ENCODE measurements around the gene SLC25A25. TPM values are rescaled to one million over a fixed set of nuclear protein-coding genes. Genes with fewer than 3 reads are reported as not detected.
"Not testable (repeated sequence)": the region's sequence is repeated elsewhere in the genome, so short reads cannot be mapped to it uniquely, and the experiment has no call there.

Gene SLC25A25
- total RNA-seq (2014; rRNA removed; shearing (Covaris generic); ENCODE audit: low replicate concordance), result 7.4 and 8.7 TPM in 2 replicates

- Histone ChIP-seq H3K9me3 (no peaks in the 10 kb centered on the region), H3K4me3 (peak within 1 kb of the TSS; percentile 84), H3K36me3 (peaks cover 6% of the 10 kb centered on the region; the same call in 1 of the 2 replicates), H3K27me3 (no peaks in the 10 kb centered on the region)
- DNase-seq, result peak; percentile 98
These were observed at the start of gene SLC25A25 for GRCh38 chr9:128067645-128068385. SLC25A25 (plus strand) TSS chr9:128068232; CDS start chr9:128068320, 88 bp downstream.

DNA sequence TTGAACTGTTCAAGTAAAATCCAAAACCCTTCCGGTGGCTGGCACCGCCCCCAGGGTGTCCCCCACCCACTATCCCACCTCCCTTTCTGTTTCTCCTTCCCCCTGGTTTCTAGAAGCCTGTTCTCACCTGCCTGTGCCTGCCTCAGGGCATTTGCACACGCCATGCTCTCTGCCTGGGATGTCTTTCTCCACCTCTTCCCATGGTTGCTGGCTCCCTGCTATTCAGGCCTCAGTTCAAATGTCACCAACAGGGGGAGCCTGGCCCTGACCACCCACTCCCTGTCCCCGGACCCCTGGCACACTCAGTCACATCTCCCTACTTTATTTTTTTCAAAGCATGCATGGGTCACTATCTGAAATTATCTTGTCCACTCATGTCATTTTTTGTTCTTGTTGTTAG, 47.3 kb upstream of the SLC25A25 start:
- Histone ChIP-seq H3K9me3 (no peaks in the 10 kb centered on the region), H3K27me3 (no peaks in the 10 kb centered on the region), H3K4me3 (no peak overlapping the region), H3K36me3 (no peaks in the 10 kb centered on the region)
- DNase-seq, result no peak

GRCh38 chr9:128021098-128021497, 46.9 kb upstream of the SLC25A25 start:
- H3K27me3 ChIP-seq, result no peaks in the 10 kb centered on the region
- H3K4me3 ChIP-seq, result no peak overlapping the region
- no peaks in the 10 kb centered on the region for H3K36me3 ChIP-seq
- DNase-seq, result no peak
- H3K9me3 ChIP-seq, result no peaks in the 10 kb centered on the region

- H3K9me3 ChIP-seq, result no peaks in the 10 kb centered on the region
- DNase-seq, result peak; percentile 94
- H3K27me3 ChIP-seq, result no peaks in the 10 kb centered on the region
- no peak overlapping the region for H3K4me3 ChIP-seq
- no peaks in the 10 kb centered on the region for H3K36me3 ChIP-seq
These were observed 45.1 kb upstream of the SLC25A25 start for GRCh38 chr9:128022886-128023285.

DNA sequence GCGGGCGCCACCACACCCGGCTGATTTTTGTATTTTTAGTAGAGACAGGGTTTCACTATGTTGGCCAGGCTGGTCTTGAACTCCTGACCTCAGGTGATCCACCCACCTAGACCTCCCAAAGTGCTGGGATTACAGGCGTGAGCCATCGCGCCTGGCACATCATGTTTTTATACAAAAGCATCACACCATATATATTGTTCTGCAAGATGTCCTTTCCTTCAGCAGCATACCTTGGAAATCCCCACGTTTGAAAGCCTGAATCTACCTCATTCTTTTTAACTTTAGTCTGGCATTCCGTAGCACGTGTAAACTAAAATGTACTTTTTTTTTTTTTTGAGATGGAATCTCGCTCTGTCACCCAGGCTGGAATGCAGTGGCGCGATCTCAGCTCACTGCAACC, 44.4 kb upstream of the SLC25A25 start:
- H3K9me3 ChIP-seq, H3K36me3 ChIP-seq, DNase-seq, H3K4me3 ChIP-seq, H3K27me3 ChIP-seq: not testable (repeated sequence)

DNA sequence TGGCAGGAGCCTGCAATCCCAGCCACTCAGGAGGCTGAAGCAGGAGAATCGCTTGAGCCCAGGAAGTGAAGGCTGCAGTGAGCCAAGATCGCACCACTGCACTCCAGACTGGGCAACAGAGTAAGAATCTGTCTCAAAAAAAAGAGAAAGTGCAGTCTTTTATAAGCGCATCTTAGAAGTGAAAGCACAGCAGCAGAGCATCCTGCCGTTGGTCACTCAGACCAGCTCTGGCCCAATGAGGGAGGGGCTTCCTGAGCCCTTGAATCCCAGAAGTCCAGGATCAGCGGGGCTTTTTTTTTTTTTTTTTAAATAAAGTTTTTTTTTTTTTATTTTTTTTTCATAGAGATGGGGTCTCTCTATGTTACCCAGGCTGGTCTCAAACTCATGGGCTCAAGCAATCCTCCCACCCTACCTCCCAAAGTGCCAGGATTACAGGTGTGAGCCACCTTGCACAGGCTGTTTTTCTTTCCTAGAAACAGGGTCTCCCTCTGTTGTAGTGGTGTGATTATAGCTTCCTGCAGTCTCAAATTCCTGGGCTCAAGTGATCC, 43.2 kb upstream of the SLC25A25 start:
- no peaks in the 10 kb centered on the region for H3K36me3 ChIP-seq
- no peak overlapping the region for H3K4me3 ChIP-seq
- no peaks in the 10 kb centered on the region for H3K9me3 ChIP-seq
- no peaks in the 10 kb centered on the region for H3K27me3 ChIP-seq
- no peak for DNase-seq

DNA sequence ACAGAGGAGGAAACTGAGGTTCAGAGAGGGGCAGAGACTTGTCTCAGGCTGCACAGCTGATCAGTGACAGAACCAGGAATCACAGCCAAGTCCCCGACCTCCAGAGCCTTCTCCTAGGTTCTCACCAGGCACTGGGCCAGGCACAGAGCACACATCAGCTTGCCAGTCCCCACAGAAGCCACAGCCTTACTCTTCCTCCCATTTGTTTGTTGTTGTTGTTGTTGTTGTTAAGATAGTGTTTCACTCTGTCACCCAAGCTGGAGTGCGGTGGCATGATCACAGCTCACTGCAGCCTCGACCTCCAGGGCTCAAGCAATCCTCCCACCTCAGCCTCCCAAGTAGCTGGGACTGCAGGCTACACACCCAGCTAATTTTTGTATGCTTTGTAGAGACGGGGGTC, 42.3 kb upstream of the SLC25A25 start:
- Histone ChIP-seq H3K4me3 (no peak overlapping the region), H3K36me3 (no peaks in the 10 kb centered on the region), H3K9me3 (no peaks in the 10 kb centered on the region), H3K27me3 (no peaks in the 10 kb centered on the region)
- DNase-seq, result no peak

- DNase-seq, result no peak
- H3K4me3 ChIP-seq, result no peak overlapping the region
- H3K9me3 ChIP-seq, result no peaks in the 10 kb centered on the region
These were observed 41.7 kb upstream of the SLC25A25 start for GRCh38 chr9:128026255-128026772.

GRCh38 chr9:128026773-128027541, 41.1 kb upstream of the SLC25A25 start:
- Histone ChIP-seq H3K4me3 (no peak overlapping the region), H3K27me3 (no peaks in the 10 kb centered on the region), H3K36me3 (no peaks in the 10 kb centered on the region), H3K9me3 (no peaks in the 10 kb centered on the region)
- DNase-seq, result no peak

More at GRCh38 chr9:128026255-128026772, 41.7 kb upstream of the SLC25A25 start:
- H3K27me3 ChIP-seq, result no peaks in the 10 kb centered on the region
- no peaks in the 10 kb centered on the region for H3K36me3 ChIP-seq

DNA sequence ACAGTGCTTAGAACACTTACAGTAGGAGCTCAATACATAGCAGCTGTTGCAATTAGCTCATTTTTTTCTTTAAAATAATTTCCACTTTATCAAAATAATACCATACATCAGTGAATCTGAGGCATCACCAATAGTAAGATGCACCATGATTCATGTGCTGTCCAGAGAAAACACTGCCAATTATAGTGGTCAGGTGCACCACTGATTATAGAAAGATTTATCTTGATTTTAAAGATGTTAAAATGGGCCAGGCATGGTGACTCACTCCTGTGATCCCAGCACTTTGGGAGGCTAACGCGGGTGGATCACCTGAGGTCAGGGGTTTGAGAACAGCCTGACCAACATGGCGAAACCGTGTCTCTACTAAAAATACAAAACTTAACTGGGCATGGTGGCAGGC, 40.3 kb upstream of the SLC25A25 start:
- Histone ChIP-seq H3K36me3 (no peaks in the 10 kb centered on the region), H3K27me3 (no peaks in the 10 kb centered on the region), H3K9me3 (no peaks in the 10 kb centered on the region), H3K4me3 (no peak overlapping the region)
- no peak for DNase-seq

DNA sequence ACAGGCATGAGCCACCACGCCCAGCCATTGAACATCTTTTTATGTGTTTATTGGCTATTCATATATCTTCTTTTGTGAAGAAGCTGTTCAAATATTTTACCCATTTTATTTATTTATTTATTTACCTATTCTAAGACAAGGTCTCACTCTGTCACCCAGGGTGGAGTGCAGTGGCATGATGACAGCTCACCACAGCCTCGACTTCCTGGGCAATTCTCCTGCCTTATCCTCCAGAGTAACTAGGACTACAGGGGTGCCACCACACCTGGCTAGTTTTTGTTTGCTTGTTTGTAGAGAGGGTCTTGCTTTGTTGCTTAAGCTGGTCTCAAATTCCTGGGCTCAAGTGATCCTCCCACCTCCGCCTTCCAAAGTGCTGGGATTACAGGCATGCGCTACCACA, 34.4 kb upstream of the SLC25A25 start:
- H3K36me3 ChIP-seq, result no peaks in the 10 kb centered on the region
- H3K9me3 ChIP-seq, result no peaks in the 10 kb centered on the region; the same call in 1 of the 2 replicates
- no peaks in the 10 kb centered on the region for H3K27me3 ChIP-seq
- no peak for DNase-seq
- H3K4me3 ChIP-seq, result no peak overlapping the region

DNA sequence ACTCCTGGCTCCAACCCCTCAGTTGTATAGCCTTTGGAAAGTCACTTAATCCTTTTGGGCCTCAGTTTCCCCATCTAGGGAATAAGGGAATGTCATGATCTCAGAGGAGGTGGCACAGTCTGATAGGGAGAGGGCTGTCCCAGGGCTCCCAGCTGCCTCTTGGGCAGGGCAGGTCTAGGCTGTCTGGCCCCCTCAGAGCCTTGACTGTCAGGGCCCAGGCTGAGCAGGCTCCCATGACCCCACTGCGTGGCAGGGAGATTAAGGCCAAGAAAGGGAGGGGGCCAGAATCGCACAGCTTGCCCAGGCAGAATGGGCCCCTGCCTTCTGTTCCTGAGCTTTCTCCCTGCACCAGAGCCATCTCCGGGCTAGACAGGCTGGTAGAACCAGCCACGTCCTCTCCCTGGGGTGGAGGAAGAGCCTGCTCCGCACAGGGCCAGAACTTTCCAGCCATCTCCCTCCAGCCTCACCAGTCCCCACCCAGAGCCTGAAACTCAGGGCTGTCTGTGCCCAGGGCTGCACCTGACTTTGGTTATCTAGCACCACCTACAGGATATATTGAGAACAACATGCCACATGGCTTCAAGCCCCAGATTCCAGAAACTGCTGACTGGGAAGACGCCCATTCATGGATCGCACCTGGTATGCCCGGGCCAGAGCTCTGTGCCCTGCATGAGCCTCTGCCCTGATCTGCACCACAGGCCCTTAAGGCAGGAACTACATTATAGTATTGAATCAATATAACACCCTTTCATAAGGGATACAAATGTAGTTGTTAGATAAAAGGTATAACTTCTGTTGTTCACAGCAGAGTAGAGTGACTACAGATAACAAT, 33.0 kb upstream of the SLC25A25 start:
- peak; percentile 27 for DNase-seq
- Histone ChIP-seq H3K27me3 (no peaks in the 10 kb centered on the region), H3K9me3 (no peaks in the 10 kb centered on the region; the same call in 1 of the 2 replicates), H3K4me3 (no peak overlapping the region), H3K36me3 (no peaks in the 10 kb centered on the region)

DNA sequence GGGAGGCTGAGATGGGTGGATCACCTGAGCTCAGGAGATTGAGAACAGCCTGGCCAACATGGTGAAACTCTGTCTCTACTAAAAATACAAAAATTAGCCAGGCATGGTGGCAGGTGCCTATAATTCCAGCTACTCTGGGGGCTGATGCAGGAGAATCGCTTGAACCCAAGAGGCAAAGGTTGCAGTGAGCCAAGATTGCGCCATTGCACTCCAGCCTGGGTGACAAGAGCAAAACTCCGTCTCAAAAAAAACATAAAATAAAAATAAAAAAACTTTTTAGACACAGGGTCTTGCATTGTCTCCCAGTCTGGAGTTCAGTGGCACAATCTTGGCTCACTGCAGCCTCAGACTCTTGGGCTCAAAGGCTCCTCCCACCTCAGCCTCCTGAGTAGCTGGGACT, 31.5 kb upstream of the SLC25A25 start:
- not testable (repeated sequence) for H3K36me3 ChIP-seq, H3K4me3 ChIP-seq, H3K9me3 ChIP-seq, DNase-seq, H3K27me3 ChIP-seq

- H3K9me3 ChIP-seq, H3K27me3 ChIP-seq, DNase-seq, H3K36me3 ChIP-seq, H3K4me3 ChIP-seq: not testable (repeated sequence)
These were observed 27.2 kb upstream of the SLC25A25 start for GRCh38 chr9:128040783-128041182.

GRCh38 chr9:128042043-128042442, 26.0 kb upstream of the SLC25A25 start:
- Histone ChIP-seq H3K9me3 (no peaks in the 10 kb centered on the region), H3K27me3 (no peaks in the 10 kb centered on the region), H3K4me3 (no peak overlapping the region), H3K36me3 (no peaks in the 10 kb centered on the region)
- DNase-seq, result no peak

DNA sequence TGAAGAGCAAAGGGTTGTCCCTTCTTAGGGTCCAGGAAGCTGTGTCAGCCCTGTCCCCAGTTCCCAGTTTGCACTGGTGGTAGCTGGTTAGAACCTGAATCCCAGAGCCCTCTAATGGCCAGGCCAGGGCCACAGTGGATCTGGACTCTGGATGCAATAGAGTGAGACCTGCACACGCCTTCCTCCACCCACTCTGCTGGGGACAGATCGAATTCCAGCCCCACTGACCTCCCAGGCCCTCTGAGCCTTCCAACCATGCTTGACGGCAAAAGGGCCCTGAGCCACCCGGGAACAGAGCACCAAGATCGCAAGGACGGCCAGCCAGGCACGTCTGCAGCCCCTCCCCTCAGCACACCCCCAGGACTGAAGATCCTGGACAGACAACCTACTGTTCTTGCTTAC, 24.6 kb upstream of the SLC25A25 start:
- no peaks in the 10 kb centered on the region for H3K36me3 ChIP-seq
- H3K9me3 ChIP-seq, result no peaks in the 10 kb centered on the region
- no peak for DNase-seq
- no peaks in the 10 kb centered on the region for H3K27me3 ChIP-seq
- no peak overlapping the region for H3K4me3 ChIP-seq

Data from MG63 (cell line).